ENCODE data around the gene ABCA7. TPM values are rescaled to one million over a fixed set of nuclear protein-coding genes. Genes with fewer than 3 reads are reported as not detected.

The ABCA7 gene
- total RNA-seq, 4 donors from 2014 or later: 0.59 to 10.4 (median 2.7) TPM

DNA sequence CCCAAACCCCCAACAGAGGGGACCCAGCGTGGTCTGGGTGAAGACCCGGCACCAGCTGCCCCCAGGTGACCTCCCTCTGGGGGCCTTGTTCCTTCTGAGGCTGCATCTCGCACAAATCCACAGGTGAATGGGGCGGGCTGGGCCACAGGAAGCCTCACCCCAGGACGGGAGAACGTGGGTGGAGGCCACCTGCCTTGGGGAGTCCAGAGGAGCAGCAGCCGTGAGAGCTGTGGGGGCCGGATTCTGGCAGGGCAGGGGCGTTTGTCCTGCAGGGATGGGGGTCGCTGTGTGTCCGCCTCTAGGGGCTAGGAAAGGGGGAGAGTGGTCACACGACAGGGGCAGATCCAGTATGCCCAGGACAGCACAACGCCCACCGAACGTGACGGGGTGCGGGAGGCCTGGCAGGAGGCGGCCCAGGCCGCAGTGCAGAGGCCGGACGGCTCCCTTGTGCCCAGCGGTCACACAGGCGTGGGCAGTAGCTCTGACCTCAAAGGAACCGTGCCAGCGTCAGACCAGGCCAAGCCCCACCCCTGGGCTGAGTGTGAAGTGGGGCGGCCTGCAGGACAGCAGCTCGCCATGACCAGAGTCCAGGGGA is 48.6 kb downstream of the ABCA7 start:
- Histone ChIP-seq H3K27ac (no peak overlapping the region), H3K9me3 (no peaks in the 10 kb centered on the region), H3K4me1 (peaks cover 0 to under 1% of the 10 kb centered on the region in 2 donors), H3K36me3 (no peaks in the 10 kb centered on the region), H3K4me3 (no peak overlapping the region), H3K27me3 (no peaks in the 10 kb centered on the region)
- no peak for TF ChIP-seq POLR2A (IDR thresholded peaks at IDR 0.05)
- TF ChIP-seq, protein P1, sequence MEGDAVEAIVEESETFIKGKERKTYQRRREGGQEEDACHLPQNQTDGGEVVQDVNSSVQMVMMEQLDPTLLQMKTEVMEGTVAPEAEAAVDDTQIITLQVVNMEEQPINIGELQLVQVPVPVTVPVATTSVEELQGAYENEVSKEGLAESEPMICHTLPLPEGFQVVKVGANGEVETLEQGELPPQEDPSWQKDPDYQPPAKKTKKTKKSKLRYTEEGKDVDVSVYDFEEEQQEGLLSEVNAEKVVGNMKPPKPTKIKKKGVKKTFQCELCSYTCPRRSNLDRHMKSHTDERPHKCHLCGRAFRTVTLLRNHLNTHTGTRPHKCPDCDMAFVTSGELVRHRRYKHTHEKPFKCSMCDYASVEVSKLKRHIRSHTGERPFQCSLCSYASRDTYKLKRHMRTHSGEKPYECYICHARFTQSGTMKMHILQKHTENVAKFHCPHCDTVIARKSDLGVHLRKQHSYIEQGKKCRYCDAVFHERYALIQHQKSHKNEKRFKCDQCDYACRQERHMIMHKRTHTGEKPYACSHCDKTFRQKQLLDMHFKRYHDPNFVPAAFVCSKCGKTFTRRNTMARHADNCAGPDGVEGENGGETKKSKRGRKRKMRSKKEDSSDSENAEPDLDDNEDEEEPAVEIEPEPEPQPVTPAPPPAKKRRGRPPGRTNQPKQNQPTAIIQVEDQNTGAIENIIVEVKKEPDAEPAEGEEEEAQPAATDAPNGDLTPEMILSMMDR (IDR thresholded peaks at IDR 0.05): no peak
- intact Hi-C loops (cut with DNase I; ENCODE audit: low total_unique reads): loop anchor here (10.0 kb wide), 1 partner anchor 54 kb away; no protein-coding TSS in a partner anchor
- no peak for DNase-seq

DNA sequence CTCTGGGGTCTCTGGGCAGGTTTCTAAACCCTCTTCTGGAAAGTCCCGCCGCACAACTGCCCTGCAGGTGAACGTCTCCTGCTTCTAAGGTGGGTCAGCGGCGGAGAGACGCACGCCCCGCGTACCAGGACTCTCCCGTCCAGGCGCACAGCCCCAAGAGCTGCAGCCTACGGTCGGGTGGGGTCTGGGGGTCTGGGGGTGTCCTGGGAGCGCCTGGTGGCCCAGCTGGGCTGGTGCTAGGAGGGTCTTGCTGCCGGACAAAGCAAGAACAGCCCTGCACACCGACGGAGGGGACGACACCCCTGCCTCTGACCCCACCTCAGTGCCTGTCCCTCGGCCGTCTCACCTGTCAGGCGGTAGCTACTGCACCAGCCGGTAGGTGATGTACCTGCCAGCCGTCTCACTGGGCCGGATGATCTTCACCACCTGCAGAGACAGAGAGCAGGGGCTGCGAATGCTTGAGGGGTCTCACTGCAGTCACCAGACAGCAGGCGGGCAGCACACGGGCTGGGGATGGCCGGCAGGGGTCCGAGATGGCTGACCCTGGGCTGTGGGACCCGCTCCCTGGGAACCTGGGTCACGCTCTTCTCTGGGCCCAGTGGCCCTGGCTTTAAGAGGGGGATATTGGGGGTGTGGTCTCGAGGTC is 49.3 kb downstream of the ABCA7 start:
- Histone ChIP-seq H3K27ac (no peak overlapping the region), H3K4me3 (no peak overlapping the region), H3K4me1 (peaks cover 0 to 8% of the 10 kb centered on the region in 2 donors), H3K36me3 (no peaks in the 10 kb centered on the region), H3K27me3 (no peaks in the 10 kb centered on the region), H3K9me3 (no peaks in the 10 kb centered on the region)
- TF ChIP-seq, protein P1 (IDR thresholded peaks at IDR 0.05): no peak
- TF ChIP-seq POLR2A (IDR thresholded peaks at IDR 0.05): no peak
- DNase-seq: no peak
- intact Hi-C loops (cut with DNase I; ENCODE audit: low total_unique reads): loop anchor here (10.0 kb wide), 1 partner anchor 54 kb away; no protein-coding TSS in a partner anchor

DNA sequence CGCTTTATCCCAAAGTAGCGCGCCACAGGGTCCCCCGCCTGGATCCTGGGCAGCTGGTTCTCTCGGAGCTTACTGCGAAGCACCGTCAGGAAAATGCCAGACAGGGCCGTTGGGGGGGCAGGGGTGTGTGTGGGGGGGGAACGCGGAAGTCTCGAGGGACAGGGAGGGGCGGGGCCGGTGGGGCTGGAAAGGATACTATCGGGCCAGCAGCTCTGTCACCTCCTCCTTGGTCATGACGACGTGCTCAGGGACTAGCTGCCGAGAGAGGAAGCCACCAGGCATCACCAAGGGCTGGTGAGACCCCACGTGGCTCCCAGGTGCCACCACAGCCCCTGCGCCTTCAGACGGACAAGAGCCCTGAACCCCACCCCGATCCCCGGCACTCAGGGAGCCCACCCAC is 50.0 kb downstream of the ABCA7 start:
- Histone ChIP-seq H3K27me3 (no peaks in the 10 kb centered on the region), H3K27ac (no peak overlapping the region), H3K36me3 (no peaks in the 10 kb centered on the region), H3K9me3 (no peaks in the 10 kb centered on the region), H3K4me1 (peaks cover 0 to 10% of the 10 kb centered on the region in 2 donors), H3K4me3 (no peak overlapping the region)
- DNase-seq: no peak
- intact Hi-C loops (cut with DNase I; ENCODE audit: low total_unique reads): loop anchor here (10.0 kb wide), 1 partner anchor 55 kb away; no protein-coding TSS in a partner anchor
- TF ChIP-seq, protein P1 (IDR thresholded peaks at IDR 0.05): no peak
- no peak for TF ChIP-seq POLR2A (IDR thresholded peaks at IDR 0.05)

DNA sequence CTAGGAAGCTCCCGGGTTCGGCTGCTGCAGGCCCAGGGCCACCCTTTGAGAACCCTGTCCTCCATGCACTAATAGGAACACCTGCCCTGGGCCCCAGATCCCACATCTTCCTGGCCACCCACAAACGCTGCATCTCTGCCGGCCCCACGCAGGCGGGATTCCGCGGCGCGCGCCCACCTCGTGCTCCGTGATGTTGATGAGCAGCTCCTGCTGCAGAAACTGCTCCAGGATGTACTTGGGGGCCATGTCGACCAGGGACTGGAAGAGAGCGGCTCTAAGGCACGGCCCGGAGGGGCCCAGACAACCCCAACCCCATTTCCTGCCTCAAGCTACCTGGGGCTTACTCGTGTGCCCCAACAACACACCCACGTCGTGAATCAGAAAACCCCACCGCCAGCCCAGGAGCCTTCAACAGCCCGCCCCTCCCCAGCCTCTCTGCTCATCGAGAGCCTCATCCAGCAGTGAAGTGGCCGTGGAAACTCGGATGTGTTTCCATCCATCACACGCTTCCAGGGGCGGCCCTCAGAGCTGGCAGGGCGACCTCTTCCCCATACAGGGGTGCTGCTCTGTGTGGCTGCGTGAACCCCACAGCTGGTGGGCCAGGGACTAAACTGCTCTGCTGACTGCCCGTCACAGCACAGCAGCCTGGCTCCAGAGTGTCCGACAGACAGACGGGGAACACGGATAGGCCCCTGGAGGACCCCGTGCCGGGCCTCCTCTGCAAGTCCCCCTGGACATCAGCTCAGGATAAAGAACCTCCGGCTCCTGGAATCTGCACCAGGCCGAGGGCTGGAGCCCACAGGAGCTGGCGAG is 51.0 kb downstream of the ABCA7 start:
- no peak overlapping the region for H3K4me3 ChIP-seq
- intact Hi-C loops (cut with DNase I; ENCODE audit: low total_unique reads): no loop called here
- H3K4me1 ChIP-seq: peaks cover 3 to 10% of the 10 kb centered on the region in 2 donors
- no peaks in the 10 kb centered on the region for H3K9me3 ChIP-seq
- no peak overlapping the region for H3K27ac ChIP-seq
- no peaks in the 10 kb centered on the region for H3K27me3 ChIP-seq
- no peaks in the 10 kb centered on the region for H3K36me3 ChIP-seq
- DNase-seq: no peak
- TF ChIP-seq POLR2A (IDR thresholded peaks at IDR 0.05): no peak

DNA sequence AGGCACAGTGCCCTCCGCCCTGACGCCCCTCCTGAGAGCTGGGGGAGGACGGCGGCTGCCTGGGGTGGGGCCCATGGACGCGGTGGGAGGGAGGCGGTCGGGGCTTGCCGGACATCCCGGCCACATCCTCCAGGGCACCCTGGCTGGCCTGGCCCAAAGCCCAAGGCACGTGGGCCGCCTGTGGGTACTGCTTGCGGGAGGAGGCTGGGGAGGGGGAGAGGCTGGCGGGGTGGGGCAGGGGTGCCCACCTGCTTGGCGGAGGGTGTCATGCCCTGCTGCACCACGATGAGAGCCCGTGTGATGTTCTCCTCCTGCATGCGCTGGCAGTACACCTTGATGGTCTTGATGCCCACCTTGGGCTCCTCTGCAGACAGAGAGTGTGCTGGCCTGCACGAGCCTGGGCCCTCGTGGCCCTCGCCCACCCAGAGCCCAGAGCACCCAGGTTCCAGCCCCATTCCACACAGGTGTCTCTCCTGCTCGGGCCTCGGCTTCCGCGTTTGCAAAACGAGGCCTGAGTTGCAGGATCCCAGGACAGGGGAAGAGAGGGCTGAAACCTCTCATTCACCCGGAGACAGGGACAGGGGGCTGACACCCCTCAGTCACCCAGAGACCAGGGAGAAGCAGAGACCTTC is 51.8 kb downstream of the ABCA7 start:
- H3K27ac ChIP-seq: no peak overlapping the region
- no peak for TF ChIP-seq POLR2A (IDR thresholded peaks at IDR 0.05)
- TF ChIP-seq, protein P1 (IDR thresholded peaks at IDR 0.05): no peak
- H3K27me3 ChIP-seq: no peaks in the 10 kb centered on the region
- no peaks in the 10 kb centered on the region for H3K9me3 ChIP-seq
- no peak overlapping the region for H3K4me3 ChIP-seq
- H3K36me3 ChIP-seq: no peaks in the 10 kb centered on the region
- intact Hi-C loops (cut with DNase I; ENCODE audit: low total_unique reads): no loop called here
- DNase-seq: no peak
- peaks cover 3 to 10% of the 10 kb centered on the region in 2 donors for H3K4me1 ChIP-seq

Measured in uterus (tissue), 4 donors.